ENCODE measurements around the gene TLR10.
A peak's percentile ranks its signal among the peaks of the same experiment; 100 is the strongest.

TLR10 gene

DNA sequence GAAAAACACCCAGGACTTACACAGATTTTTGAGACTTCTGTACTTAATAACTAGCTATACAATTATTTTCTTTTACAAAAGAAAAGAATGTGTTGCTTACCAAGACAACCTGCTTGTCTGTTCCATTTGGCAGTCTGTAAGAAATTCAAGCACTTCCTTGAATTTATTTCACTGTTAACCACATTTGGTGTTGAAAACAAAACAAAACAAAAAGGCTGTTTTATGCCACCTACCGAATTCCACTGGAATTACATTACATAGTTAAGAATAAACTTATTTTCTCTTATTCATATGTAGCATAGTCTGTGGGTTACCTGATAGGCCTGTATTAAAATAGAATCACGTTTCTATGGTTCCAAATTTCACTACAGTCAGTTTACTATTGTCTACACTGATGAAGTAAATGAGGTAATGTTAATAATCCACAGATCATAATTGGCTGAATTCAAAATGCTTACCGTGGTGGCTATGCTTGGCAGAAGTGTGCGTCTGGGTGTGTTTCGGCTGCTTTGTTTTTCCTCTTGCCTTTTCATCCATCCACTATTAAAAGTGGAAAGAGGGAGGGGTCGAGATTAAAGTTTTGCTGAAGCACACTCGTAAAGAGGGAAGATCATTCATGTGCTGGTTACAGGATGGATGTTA, 22.0 kb upstream of the TLR10 start, which contains the start of gene TLR1:
Gene TLR1, minus strand, starts transcription at position 138 of the 642 bp plus-strand sequence. CDS start 5,960 bp downstream, outside the sequence.
- H3K9ac ChIP-seq (ENCODE audit: low read length) = peak within 1 kb of the TSS; percentile 68
- no peaks in the 10 kb centered on the region for H3K79me1 ChIP-seq (replicated peaks; ENCODE audit: low read length, poor library complexity, severe bottlenecking)
- H3K36me3 ChIP-seq (ENCODE audit: control insufficient read depth in 1 of 2, insufficient read depth in 2 of 2, low read depth in 1 of 2, low read length in 2 of 2) = no peaks in the 10 kb centered on the region
- H3K4me2 ChIP-seq (ENCODE audit: low read length, poor library complexity, severe bottlenecking) = no peak within 1 kb of the TSS
- no peak within 1 kb of the TSS for H4K8ac ChIP-seq (ENCODE audit: low read length)
- H2AK5ac ChIP-seq (ENCODE audit: low read length, severe bottlenecking) = peak within 1 kb of the TSS; percentile 35
- no peak within 1 kb of the TSS for H2BK120ac ChIP-seq (ENCODE audit: low read depth, low read length)
- H3K23ac ChIP-seq (ENCODE audit: low read length in 2 of 2) = no peak within 1 kb of the TSS
- no peak within 1 kb of the TSS for H3K14ac ChIP-seq (ENCODE audit: low read length in 2 of 2)
- H3K27ac ChIP-seq (ENCODE audit: low read length, poor library complexity, severe bottlenecking) = no peak within 1 kb of the TSS
- DNase-seq = peak; percentile 57
- no peak within 1 kb of the TSS for H2AFZ ChIP-seq (ENCODE audit: low read depth, low read length)
- no peak within 1 kb of the TSS for H2BK5ac ChIP-seq (ENCODE audit: low read depth, low read length, poor library complexity, severe bottlenecking)
- H3K18ac ChIP-seq (ENCODE audit: low read depth in 1 of 2, low read length in 2 of 2) = no peak within 1 kb of the TSS
- peaks cover 2% of the 10 kb centered on the region for H3K4me1 ChIP-seq (ENCODE audit: control insufficient read depth, insufficient read depth, low read depth, low read length)
- H2BK12ac ChIP-seq (ENCODE audit: low read length in 2 of 2) = no peak within 1 kb of the TSS
- no peak within 1 kb of the TSS for H4K91ac ChIP-seq (ENCODE audit: low read length)
- 100% methylated on average over 2 of the region's 7 CpGs for WGBS
- H3K4me3 ChIP-seq (ENCODE audit: insufficient read depth in 1 of 2, low read depth in 1 of 2, low read length in 2 of 2) = peak within 1 kb of the TSS in 1 of 2 experiments; percentile 45
- H3K27me3 ChIP-seq (ENCODE audit: control insufficient read depth in 1 of 2, insufficient read depth in 1 of 2, low read length in 2 of 2) = no peaks in the 10 kb centered on the region
- no peak within 1 kb of the TSS for H2BK15ac ChIP-seq (ENCODE audit: low read depth, poor library complexity, severe bottlenecking)
- H3K9me3 ChIP-seq (ENCODE audit: control insufficient read depth, low read length) = no peaks in the 10 kb centered on the region
- no peak within 1 kb of the TSS for H3K4ac ChIP-seq (ENCODE audit: low read depth in 1 of 2, low read length in 2 of 2)

DNA sequence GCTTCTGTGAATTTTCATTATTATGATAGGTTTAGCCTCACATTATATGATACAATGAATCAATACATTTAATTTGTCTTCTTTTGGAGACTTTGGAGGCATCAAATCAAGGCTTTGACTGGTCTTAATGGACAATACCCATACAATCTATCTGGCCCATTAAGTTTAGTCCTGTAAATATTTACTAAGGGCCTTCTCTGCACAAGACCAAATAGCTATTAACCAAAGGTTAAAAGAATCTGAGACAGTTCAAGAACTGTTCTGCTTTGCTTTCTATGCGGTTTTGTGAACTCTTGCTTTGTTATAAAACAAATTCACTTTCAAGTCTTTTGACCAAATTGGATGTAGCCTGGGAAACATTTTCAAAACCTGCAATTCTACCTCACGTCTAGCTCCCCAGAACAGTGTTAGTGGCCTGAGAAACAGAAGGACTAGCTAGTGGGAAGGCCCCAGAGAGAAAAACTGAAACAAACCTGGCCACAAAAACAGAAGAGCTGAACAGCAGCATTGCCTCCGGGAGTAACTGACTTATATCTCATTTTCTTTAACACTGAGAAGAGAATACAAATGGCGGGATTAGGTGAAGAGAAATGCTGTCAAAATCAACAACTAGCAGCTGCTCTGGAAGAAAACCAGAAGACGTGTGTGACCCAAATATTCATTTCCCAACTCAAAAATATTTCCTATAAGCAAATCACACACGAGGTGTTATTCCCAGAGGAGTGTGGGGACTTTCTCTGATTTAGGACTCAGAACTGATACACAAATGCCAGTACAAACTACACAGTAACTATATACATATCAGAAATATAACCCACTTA, 21.3 kb upstream of the TLR10 start:
- no peaks in the 10 kb centered on the region for H3K9me3 ChIP-seq (ENCODE audit: control insufficient read depth, low read length)
- H3K4me3 ChIP-seq (ENCODE audit: insufficient read depth in 1 of 2, low read depth in 1 of 2, low read length in 2 of 2) = peak overlapping the region in 1 of 2 experiments; percentile 4
- H2BK120ac ChIP-seq (ENCODE audit: low read depth, low read length) = no peak overlapping the region
- H4K8ac ChIP-seq (ENCODE audit: low read length) = no peak overlapping the region
- no peak overlapping the region for H3K4ac ChIP-seq (ENCODE audit: low read depth in 1 of 2, low read length in 2 of 2)
- no peak overlapping the region for H3K18ac ChIP-seq (ENCODE audit: low read depth in 1 of 2, low read length in 2 of 2)
- H3K9ac ChIP-seq (ENCODE audit: low read length) = peak overlapping the region; percentile 68
- no peaks in the 10 kb centered on the region for H3K27me3 ChIP-seq (ENCODE audit: control insufficient read depth in 1 of 2, insufficient read depth in 1 of 2, low read length in 2 of 2)
- H2BK15ac ChIP-seq (ENCODE audit: low read depth, poor library complexity, severe bottlenecking) = no peak overlapping the region
- H3K36me3 ChIP-seq (ENCODE audit: control insufficient read depth in 1 of 2, insufficient read depth in 2 of 2, low read depth in 1 of 2, low read length in 2 of 2) = no peaks in the 10 kb centered on the region
- H2BK12ac ChIP-seq (ENCODE audit: low read length in 2 of 2) = no peak overlapping the region
- H3K79me1 ChIP-seq (replicated peaks; ENCODE audit: low read length, poor library complexity, severe bottlenecking) = no peaks in the 10 kb centered on the region
- WGBS = 92% methylated on average over 6 of the region's 6 CpGs
- no peak overlapping the region for H4K91ac ChIP-seq (ENCODE audit: low read length)
- H3K23ac ChIP-seq (ENCODE audit: low read length in 2 of 2) = no peak overlapping the region
- no peak overlapping the region for H2AFZ ChIP-seq (ENCODE audit: low read depth, low read length)
- no peak for DNase-seq
- no peak overlapping the region for H3K14ac ChIP-seq (ENCODE audit: low read length in 2 of 2)
- no peak overlapping the region for H2BK5ac ChIP-seq (ENCODE audit: low read depth, low read length, poor library complexity, severe bottlenecking)
- no peak overlapping the region for H3K4me2 ChIP-seq (ENCODE audit: low read length, poor library complexity, severe bottlenecking)
- H3K27ac ChIP-seq (ENCODE audit: low read length, poor library complexity, severe bottlenecking) = no peak overlapping the region
- peaks cover 2% of the 10 kb centered on the region for H3K4me1 ChIP-seq (ENCODE audit: control insufficient read depth, insufficient read depth, low read depth, low read length)
- H2AK5ac ChIP-seq (ENCODE audit: low read length, severe bottlenecking) = peak overlapping the region; percentile 35

DNA sequence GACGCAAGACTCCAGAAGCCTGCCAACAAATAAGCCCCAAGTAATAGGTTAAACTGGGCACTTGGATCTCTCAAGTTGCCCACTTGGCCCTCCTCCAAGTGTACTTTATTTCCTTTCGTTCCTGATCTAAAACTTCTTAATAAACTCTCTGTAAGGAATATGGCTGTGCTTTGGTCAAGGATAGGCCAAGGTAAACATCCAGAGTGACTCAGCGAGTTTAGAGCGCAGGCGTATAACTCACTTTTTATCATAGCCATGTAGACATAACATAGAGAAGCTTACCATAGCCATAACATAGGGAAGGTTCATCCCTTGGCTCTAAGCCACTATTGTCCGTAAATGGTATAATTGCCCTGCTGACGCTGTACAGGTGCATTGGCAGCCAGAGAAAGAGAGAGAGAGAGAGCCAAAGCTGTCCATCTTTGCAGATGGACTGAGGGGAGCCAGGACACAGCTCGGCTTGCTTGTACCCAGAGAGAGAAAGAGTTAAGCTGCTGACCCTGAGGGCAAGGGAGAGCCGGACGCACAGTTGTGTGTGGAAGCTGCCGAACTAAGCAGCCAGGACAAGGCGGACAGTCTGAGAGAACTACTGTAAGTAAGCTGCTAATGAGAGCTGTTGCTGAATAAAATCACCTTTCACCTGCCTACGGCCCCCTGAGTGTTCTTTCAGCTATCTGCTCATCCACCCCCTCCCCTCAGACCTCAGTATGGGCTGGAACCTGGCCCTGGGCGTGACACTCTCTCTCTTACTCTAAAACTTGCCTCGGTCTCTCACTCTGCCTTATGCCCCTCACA, 20.0 kb upstream of the TLR10 start:
- no peak overlapping the region for H2BK15ac ChIP-seq (ENCODE audit: low read depth, poor library complexity, severe bottlenecking)
- no peak overlapping the region for H3K14ac ChIP-seq (ENCODE audit: low read length in 2 of 2)
- no peak overlapping the region for H2BK5ac ChIP-seq (ENCODE audit: low read depth, low read length, poor library complexity, severe bottlenecking)

More for the DNA sequence above, 20.0 kb upstream of the TLR10 start:
- no peak overlapping the region for H4K91ac ChIP-seq (ENCODE audit: low read length)
- no peak overlapping the region for H4K8ac ChIP-seq (ENCODE audit: low read length)
- WGBS = 89% methylated on average over 14 of the region's 15 CpGs
- no peaks in the 10 kb centered on the region for H3K9me3 ChIP-seq (ENCODE audit: control insufficient read depth, low read length)
- no peak overlapping the region for H3K4me2 ChIP-seq (ENCODE audit: low read length, poor library complexity, severe bottlenecking)
- peaks cover 2% of the 10 kb centered on the region for H3K4me1 ChIP-seq (ENCODE audit: control insufficient read depth, insufficient read depth, low read depth, low read length)
- no peaks in the 10 kb centered on the region for H3K27me3 ChIP-seq (ENCODE audit: control insufficient read depth in 1 of 2, insufficient read depth in 1 of 2, low read length in 2 of 2)
- H2AK5ac ChIP-seq (ENCODE audit: low read length, severe bottlenecking) = no peak overlapping the region
- H2BK12ac ChIP-seq (ENCODE audit: low read length in 2 of 2) = no peak overlapping the region
- H3K36me3 ChIP-seq (ENCODE audit: control insufficient read depth in 1 of 2, insufficient read depth in 2 of 2, low read depth in 1 of 2, low read length in 2 of 2) = no peaks in the 10 kb centered on the region
- no peak overlapping the region for H3K9ac ChIP-seq (ENCODE audit: low read length)
- no peak overlapping the region for H3K23ac ChIP-seq (ENCODE audit: low read length in 2 of 2)
- H2BK120ac ChIP-seq (ENCODE audit: low read depth, low read length) = no peak overlapping the region
- no peak for DNase-seq
- no peak overlapping the region for H3K27ac ChIP-seq (ENCODE audit: low read length, poor library complexity, severe bottlenecking)
- no peak overlapping the region for H3K4ac ChIP-seq (ENCODE audit: low read depth in 1 of 2, low read length in 2 of 2)
- H3K18ac ChIP-seq (ENCODE audit: low read depth in 1 of 2, low read length in 2 of 2) = no peak overlapping the region
- H2AFZ ChIP-seq (ENCODE audit: low read depth, low read length) = peak overlapping the region; percentile 36
- no peak overlapping the region for H3K4me3 ChIP-seq (ENCODE audit: insufficient read depth in 1 of 2, low read depth in 1 of 2, low read length in 2 of 2)
- H3K79me1 ChIP-seq (replicated peaks; ENCODE audit: low read length, poor library complexity, severe bottlenecking) = no peaks in the 10 kb centered on the region

Data from mesenchymal stem cell (in vitro differentiated cells and primary cell).